Peyer's patch (tissue), 4 donors: ENCODE measurements around the gene ZNF396. TPM values are rescaled to one million over a fixed set of nuclear protein-coding genes. Genes with fewer than 3 reads are reported as not detected.

ENCODE experiments used
- DNase-seq, 3 donors: peaks; one replicate each; pipeline ENCODE4 v3.0.0-alpha.2; 2017 to 2019
- H3K27ac ChIP-seq, 4 donors: fragments of 200-600 bp; sonication (generic); one replicate each; pipeline ENCODE4 v1.5.1; 2016 to 2019
- H3K27me3 ChIP-seq, 2 donors: fragments of 200-600 bp; sonication (generic); one replicate each; pipeline ENCODE4 v1.5.1; 2019
- H3K36me3 ChIP-seq, 3 donors: fragments of 200-600 bp; sonication (generic); one replicate each; pipeline ENCODE4 v1.5.1; 2016 to 2019
- H3K4me1 ChIP-seq, 4 donors: fragments of 200-600 bp; sonication (generic); one replicate each; pipeline ENCODE4 v1.5.1; 2016 to 2019
- H3K4me3 ChIP-seq, 4 donors: fragments of 200-600 bp; sonication (generic); 1 replicate in 3 of 4; 2 replicates in 1 of 4; pipeline ENCODE4 v1.5.1; 2016 to 2019; ENCODE audit warnings: mild to moderate bottlenecking in 1 of 4
- H3K9me3 ChIP-seq, 4 donors: fragments of 200-600 bp; sonication (generic); one replicate each; pipeline ENCODE4 v1.5.1; 2016 to 2019; ENCODE audit warnings: mild to moderate bottlenecking in 1 of 4
- POLR2A ChIP-seq, 2 donors: fragments of 450-650 bp; IDR thresholded peaks; one replicate each; pipeline ENCODE4 v1.5.1; 2017; ENCODE audit warnings: antibody characterized with exemption in 2 of 2, mild to moderate bottlenecking in 2 of 2, moderate library complexity in 2 of 2
- total RNA-seq, 4 donors: library from RNA; depleted of rRNA; stranded (reverse); fragments of >200 nt; gene quantifications; one replicate each; pipeline ENCODE4 v1.1.0, GENCODE V29; 2016
- TF ChIP-seq, protein P1 (sequence below), 6 experiments: fragments of 450-650 bp in 4 of 6; fragments of 200-600 bp in 2 of 6; sonication (generic) in 1 of 6; IDR thresholded peaks; one replicate each; pipeline ENCODE4 v1.5.1; 2017 to 2019; ENCODE audit warnings: antibody characterized with exemption in 6 of 6, mild to moderate bottlenecking in 3 of 6, moderate library complexity in 1 of 6

Gene ZNF396
- total RNA-seq, 4 donors from 2014 or later, result 1.9 to 6.6 (median 3.7) TPM

GRCh38 chr18:35337286-35337685 lies 39.9 kb downstream of the ZNF396 start:
- H3K27ac ChIP-seq, result no peak overlapping the region
- peaks cover 0 to 11% (median 0%) of the 10 kb centered on the region in 4 donors for H3K4me1 ChIP-seq
- peaks cover 0 to 77% (median 3%) of the 10 kb centered on the region in 3 donors for H3K36me3 ChIP-seq
- no peak for DNase-seq
- no peaks in the 10 kb centered on the region for H3K27me3 ChIP-seq
- H3K4me3 ChIP-seq, result no peak overlapping the region
- TF ChIP-seq, protein P1, sequence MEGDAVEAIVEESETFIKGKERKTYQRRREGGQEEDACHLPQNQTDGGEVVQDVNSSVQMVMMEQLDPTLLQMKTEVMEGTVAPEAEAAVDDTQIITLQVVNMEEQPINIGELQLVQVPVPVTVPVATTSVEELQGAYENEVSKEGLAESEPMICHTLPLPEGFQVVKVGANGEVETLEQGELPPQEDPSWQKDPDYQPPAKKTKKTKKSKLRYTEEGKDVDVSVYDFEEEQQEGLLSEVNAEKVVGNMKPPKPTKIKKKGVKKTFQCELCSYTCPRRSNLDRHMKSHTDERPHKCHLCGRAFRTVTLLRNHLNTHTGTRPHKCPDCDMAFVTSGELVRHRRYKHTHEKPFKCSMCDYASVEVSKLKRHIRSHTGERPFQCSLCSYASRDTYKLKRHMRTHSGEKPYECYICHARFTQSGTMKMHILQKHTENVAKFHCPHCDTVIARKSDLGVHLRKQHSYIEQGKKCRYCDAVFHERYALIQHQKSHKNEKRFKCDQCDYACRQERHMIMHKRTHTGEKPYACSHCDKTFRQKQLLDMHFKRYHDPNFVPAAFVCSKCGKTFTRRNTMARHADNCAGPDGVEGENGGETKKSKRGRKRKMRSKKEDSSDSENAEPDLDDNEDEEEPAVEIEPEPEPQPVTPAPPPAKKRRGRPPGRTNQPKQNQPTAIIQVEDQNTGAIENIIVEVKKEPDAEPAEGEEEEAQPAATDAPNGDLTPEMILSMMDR (IDR thresholded peaks at IDR 0.05), result no peak
- TF ChIP-seq POLR2A (IDR thresholded peaks at IDR 0.05), result no peak
- no peaks in the 10 kb centered on the region for H3K9me3 ChIP-seq

DNA sequence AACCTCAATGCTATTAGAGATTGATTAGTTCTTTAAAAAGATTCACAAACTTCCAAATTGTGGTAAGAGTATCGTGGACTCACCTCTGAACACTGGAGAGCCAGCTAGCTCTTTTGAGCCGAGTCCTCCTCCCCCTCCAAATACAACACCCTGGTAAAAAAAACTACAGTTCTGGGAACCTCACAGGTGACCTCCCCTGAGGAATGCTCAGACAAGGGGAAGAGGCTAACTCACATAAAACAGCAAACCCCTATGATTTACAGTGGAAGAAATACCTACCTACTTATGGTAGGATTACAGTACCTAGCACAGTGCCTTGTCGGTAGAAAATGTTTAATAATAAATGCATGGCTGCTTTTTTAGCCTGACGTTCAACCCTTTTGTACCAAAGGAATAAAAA lies 41.3 kb downstream of the ZNF396 start:
- Histone ChIP-seq H3K27me3 (no peaks in the 10 kb centered on the region), H3K4me3 (no peak overlapping the region), H3K4me1 (peaks cover 0 to 6% (median 0%) of the 10 kb centered on the region in 4 donors), H3K36me3 (peaks cover 0 to 86% (median 3%) of the 10 kb centered on the region in 3 donors), H3K9me3 (no peaks in the 10 kb centered on the region), H3K27ac (no peak overlapping the region)
- DNase-seq, result no peak
- TF ChIP-seq POLR2A (IDR thresholded peaks at IDR 0.05), result no peak
- TF ChIP-seq, protein P1 (IDR thresholded peaks at IDR 0.05), result no peak

DNA sequence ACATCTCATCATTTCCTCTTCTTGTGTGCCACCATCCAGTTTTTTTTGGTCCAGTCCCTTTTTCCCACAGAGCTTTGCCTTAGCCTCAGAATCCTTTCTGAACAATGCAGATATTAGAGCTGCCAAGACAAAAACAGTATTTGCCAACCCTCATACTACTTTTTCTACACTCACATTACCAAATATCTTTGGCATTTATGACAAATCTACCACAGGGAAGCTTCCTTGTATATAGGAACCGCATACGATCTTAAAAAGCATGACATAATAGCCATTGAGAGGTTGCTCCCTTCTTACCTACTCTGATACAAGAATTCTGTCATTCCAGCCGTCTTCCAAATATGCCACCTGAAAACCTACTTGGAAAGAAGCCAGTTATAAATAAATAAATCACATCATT lies 42.3 kb downstream of the ZNF396 start:
- H3K36me3 ChIP-seq, result peaks cover 0 to 80% (median 3%) of the 10 kb centered on the region in 3 donors
- no peak overlapping the region for H3K4me3 ChIP-seq
- TF ChIP-seq, protein P1 (IDR thresholded peaks at IDR 0.05), result no peak
- no peak for TF ChIP-seq POLR2A (IDR thresholded peaks at IDR 0.05)
- H3K4me1 ChIP-seq, result peaks cover 0 to 6% (median 0%) of the 10 kb centered on the region in 4 donors
- no peaks in the 10 kb centered on the region for H3K27me3 ChIP-seq
- H3K27ac ChIP-seq, result no peak overlapping the region
- DNase-seq, result no peak
- H3K9me3 ChIP-seq, result no peaks in the 10 kb centered on the region

DNA sequence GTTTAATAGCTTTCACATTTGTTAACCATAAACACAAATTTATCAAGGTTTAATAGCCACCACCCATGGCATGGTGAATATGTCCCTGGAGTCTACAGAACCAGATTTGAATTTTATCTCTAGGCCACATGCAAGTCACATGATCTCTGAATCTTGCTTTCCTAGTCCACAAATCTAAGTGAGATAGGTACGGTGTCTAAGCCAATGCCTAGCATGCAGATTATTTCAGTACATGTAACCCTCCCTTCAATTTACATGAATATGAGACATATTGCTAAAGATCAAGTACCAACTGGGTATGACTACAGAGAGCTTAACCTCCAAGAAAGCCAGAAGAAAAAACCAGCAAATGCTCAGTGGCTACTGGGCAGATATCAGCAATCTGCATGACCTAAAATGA lies 42.9 kb downstream of the ZNF396 start:
- Histone ChIP-seq H3K27me3 (no peaks in the 10 kb centered on the region), H3K36me3 (peaks cover 0 to 73% (median 3%) of the 10 kb centered on the region in 3 donors), H3K4me3 (no peak overlapping the region), H3K4me1 (peaks cover 0 to 6% (median 0%) of the 10 kb centered on the region in 4 donors), H3K27ac (no peak overlapping the region), H3K9me3 (no peaks in the 10 kb centered on the region)
- TF ChIP-seq POLR2A (IDR thresholded peaks at IDR 0.05), result no peak
- TF ChIP-seq, protein P1 (IDR thresholded peaks at IDR 0.05), result no peak
- no peak for DNase-seq

GRCh38 chr18:35331367-35332087 lies 45.6 kb downstream of the ZNF396 start:
- H3K9me3 ChIP-seq, result no peaks in the 10 kb centered on the region
- no peaks in the 10 kb centered on the region for H3K27me3 ChIP-seq
- no peak for TF ChIP-seq POLR2A (IDR thresholded peaks at IDR 0.05)
- TF ChIP-seq, protein P1 (IDR thresholded peaks at IDR 0.05), result no peak
- no peaks in the 10 kb centered on the region for H3K4me1 ChIP-seq
- H3K36me3 ChIP-seq, result peaks cover 0 to 47% (median 0%) of the 10 kb centered on the region in 3 donors
- H3K4me3 ChIP-seq, result no peak overlapping the region
- DNase-seq, result no peak
- H3K27ac ChIP-seq, result no peak overlapping the region
